ENCODE results near the gene HES7.

DNA sequence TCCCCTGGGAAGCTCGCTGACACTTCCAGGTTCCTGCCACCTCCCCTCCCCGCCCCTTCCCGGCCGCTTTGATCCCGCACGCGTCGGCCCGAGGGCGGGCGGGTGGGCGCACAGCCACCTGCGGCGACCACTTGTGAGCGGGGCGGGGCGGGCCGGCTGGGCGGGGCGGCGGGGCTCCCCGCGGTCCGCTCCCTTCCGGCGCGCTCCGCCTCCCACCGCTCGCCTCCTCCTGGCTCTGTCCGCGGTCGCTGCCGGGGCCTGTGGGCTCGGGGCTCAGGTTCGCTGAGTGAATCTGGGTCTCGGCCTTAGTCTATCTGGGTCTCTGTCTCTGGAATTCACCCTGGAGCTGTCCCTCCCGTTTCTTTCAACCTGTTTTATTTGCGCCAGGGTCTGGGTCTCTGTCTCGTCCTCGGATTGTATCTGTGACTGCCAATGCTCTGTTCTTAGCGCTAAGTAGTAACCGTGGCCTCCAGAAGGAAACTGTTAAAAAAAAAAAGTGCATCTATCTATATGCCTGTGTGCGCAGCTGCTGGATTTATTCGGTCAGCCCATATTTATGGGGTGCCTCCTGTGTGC lies 2.7 kb upstream of the HES7 start:
- TF ChIP-seq CTCF (IDR thresholded peaks at IDR 0.05; ENCODE audit: low read depth, low read length), result no peak
- TF ChIP-seq POLR2A (IDR thresholded peaks at IDR 0.05; ENCODE audit: extremely low read depth, insufficient read length), result no peak
- TF ChIP-seq, protein P1, sequence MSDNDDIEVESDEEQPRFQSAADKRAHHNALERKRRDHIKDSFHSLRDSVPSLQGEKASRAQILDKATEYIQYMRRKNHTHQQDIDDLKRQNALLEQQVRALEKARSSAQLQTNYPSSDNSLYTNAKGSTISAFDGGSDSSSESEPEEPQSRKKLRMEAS (IDR thresholded peaks at IDR 0.05; ENCODE audit: low read depth, low read length), result no peak
- no peak for TF ChIP-seq MYC (IDR thresholded peaks at IDR 0.05; ENCODE audit: low read depth, low read length)
